ENCODE measurements around the gene LRRC10B.

Gene LRRC10B

GRCh38 chr11:61546663-61547062 is 38.1 kb downstream of the LRRC10B start:
- DNase-seq (ENCODE audit: low spot score), result no peak

GRCh38 chr11:61547246-61547645 is 38.7 kb downstream of the LRRC10B start:
- no peak for DNase-seq (ENCODE audit: low spot score)

GRCh38 chr11:61549177-61549576 is 40.6 kb downstream of the LRRC10B start:
- no peak for DNase-seq (ENCODE audit: low spot score)

DNA sequence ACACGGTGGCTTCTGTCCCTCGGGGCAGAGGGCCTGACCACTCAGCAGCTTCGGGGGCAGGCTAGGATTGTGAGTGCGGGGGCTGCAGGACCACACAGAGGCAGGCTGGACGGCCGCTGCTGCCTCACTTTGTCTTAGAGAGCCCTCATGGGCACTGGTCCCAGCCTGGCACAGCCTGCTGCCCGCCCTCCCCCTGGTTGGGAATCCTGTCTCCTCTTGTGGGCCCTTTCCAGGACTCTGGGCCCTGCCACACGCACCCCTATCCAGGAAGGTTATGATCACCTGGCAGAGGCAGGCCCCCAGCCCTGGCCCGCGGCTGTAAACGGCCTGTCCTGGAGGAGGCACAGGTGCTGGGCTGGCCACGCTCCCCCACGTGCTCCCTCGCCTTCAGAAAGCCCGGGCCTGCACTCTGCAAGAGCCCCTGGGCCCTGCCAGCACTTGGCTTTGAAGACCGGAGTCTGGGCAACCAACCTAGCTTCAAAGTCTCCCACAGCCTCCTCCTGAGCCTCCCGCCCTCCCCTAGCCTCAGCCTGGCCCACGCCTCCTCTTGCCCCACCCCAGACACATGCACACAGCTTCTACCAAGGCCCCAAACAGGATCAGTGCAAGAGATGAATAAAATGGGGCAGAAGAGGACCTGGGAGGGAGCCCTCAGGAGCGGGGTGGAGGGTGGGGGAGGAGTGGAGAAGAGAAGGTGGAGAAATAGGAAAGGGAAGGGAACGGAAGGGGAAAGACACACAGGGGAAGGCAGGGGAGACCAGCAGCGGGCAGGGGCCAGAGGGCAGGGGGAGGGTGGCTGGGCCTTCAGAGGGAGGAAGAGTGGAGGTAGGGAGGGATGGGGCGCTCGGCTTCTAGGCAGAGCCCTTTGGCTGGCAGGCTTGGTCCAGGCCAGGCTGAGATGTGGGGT is 41.4 kb downstream of the LRRC10B start:
- DNase-seq (ENCODE audit: low spot score), result no peak

- no peak for DNase-seq (ENCODE audit: low spot score)
These were observed 42.2 kb downstream of the LRRC10B start for GRCh38 chr11:61550665-61551227.

GRCh38 chr11:61551634-61552033 is 43.1 kb downstream of the LRRC10B start:
- DNase-seq (ENCODE audit: low spot score), result no peak

DNA sequence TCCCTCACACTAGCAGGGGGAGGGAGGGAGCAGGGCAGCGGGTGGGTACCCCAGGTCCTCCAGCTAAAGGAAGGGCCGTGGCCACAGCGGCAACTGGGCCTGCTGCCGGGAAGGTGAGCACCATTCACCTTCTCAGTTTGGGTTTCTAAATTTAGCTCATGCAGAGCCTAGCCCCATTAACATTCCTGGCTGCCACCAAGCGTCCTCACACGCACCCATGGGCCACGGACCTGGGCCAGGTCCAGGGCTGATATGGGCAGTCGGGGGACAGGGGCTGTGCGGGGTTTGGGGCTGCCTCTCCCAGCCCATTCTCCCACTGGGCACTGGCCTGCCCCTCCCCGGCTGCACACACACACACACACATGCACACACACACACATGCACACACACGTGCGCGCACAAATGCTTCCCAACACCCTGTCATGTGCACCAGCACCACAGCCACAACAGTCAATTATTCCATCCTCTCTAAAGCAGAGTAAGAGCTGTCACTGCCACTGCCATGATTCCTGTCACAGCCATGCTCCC is 43.6 kb downstream of the LRRC10B start:
- no peak for DNase-seq (ENCODE audit: low spot score)

DNA sequence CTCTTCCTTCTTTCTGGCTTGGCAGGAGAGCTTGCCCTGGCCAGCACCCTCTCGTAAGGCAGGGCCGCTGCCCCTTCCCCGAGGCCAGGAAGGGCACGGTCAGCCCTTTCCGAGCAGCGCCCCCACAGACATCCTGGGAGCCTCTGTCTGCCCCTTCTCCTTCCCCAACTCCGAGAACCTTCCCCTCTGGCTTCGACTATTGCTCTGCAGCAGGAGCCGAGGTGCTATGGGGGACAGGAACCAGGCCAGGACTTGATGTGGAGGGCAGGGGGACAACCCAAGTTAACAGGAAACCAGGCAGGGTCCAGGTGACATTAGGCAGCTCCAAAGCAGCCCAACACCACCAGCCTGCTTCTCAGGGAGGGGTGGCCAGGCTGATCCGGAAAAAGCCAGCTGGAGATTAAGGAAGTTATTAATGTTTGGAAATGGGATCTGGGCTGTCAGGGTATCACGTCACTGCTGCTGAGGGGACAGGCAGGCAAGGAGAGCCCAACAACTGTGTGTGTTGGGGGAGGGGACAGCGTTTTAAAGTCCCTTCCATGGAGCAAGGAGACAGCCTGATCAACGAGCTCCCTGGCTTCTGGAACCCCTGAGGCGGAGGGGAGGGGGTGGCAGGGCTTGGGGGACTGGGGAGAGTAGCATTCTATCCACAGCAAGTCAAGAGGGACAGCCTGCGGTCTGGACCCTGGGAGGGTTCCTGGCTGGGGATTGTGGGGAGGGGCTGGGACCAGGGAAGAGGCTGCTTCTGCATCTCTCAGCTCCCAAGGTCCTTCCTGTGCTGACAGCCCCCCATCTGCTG is 45.0 kb downstream of the LRRC10B start:
- no peak for DNase-seq (ENCODE audit: low spot score)

GRCh38 chr11:61554172-61554988 is 45.8 kb downstream of the LRRC10B start:
- no peak for DNase-seq (ENCODE audit: low spot score)

- DNase-seq (ENCODE audit: low spot score), result peak; percentile 75
These were observed 46.8 kb downstream of the LRRC10B start for GRCh38 chr11:61555051-61555969.

DNA sequence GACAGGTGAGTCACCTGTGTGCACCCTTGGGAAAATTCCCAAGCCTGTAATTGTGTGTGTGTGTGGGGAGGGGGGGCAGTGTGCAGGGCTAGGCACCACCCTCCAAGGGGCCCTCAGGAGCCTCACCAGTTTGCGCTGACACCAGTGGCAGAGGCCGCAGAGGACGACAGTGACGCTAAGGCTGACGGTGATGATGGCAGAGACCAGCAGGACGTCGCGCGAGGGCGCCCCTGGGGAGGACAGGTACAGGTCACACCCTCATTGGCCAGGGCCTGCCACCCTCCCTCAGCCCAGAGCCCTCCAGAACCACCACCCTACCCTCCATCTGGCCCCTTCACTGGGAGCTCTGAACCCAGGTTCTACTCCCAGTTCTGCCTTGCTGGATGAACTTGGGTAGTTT is 47.4 kb downstream of the LRRC10B start:
- no peak for DNase-seq (ENCODE audit: low spot score)

GRCh38 chr11:61556621-61557020 is 48.1 kb downstream of the LRRC10B start:
- no peak for DNase-seq (ENCODE audit: low spot score)

All from ecto neural progenitor cell (in vitro differentiated cells).